Adrenal gland (tissue), 12 donors: Measurements from ENCODE around the gene TIGD2. TPM values are rescaled to one million over a fixed set of nuclear protein-coding genes. Genes with fewer than 3 reads are reported as not detected.

Source experiments
- DNase-seq, 7 donors: peaks; one replicate each; pipeline ENCODE4 v3.0.0-alpha.2; 2019 to 2020
- H3K27ac ChIP-seq, 5 donors: fragments of 200-600 bp; sonication (generic) in 4 of 5; 1 replicate in 3 of 5; 2 replicates in 2 of 5; pipeline versions ENCODE4 v1.5.1 to v1.8.0; 2016 to 2020; ENCODE audit warnings: mild to moderate bottlenecking in 1 of 5
- H3K27me3 ChIP-seq: fragments of 200-600 bp; 2 replicates; pipeline ENCODE4 v1.8.0; 2021
- H3K36me3 ChIP-seq, 2 donors: fragments of 200-600 bp; replicated peaks in 1 of 2; 1 replicate in 1 of 2; 2 replicates in 1 of 2; pipeline versions ENCODE4 v1.5.1 to v1.8.0; 2018 to 2022
- H3K4me1 ChIP-seq, 2 donors: fragments of 200-600 bp; replicated peaks in 1 of 2; 1 replicate in 1 of 2; 2 replicates in 1 of 2; pipeline versions ENCODE4 v1.5.1 to v1.8.0; 2018 to 2021
- H3K4me3 ChIP-seq, 4 donors: fragments of 200-600 bp; sonication (generic) in 3 of 4; one replicate each; pipeline ENCODE4 v1.5.1; 2016 to 2018
- H3K9me3 ChIP-seq, 3 donors: fragments of 200-600 bp; sonication (generic) in 1 of 3; replicated peaks in 1 of 3; 1 replicate in 2 of 3; 2 replicates in 1 of 3; pipeline versions ENCODE4 v1.5.1 to v1.8.0; 2016 to 2021
- POLR2A ChIP-seq, 2 donors: fragments of 450-650 bp; IDR thresholded peaks; one replicate each; pipeline ENCODE4 v1.6.1; 2017; ENCODE audit warnings: antibody characterized with exemption in 2 of 2, mild to moderate bottlenecking in 2 of 2, moderate library complexity in 1 of 2
- WGBS, 4 donors: extraction: QIAGEN DNeasy Blood & Tissue Kit in 2 of 4; methylation state at CpG; one replicate each; pipeline versions ENCODE4 v1.1.5 to v1.1.7; 2013 to 2017; 5-methylcytosine and 5-hydroxymethylcytosine counted together
- intact Hi-C, 2 donors: fragments of 100-400 bp; cut with DNase I; formaldehyde crosslinking; loops; one replicate each; pipeline versions ENCODE4 v1.14.1 to v1.15.0; 2022 to 2023
- polyA plus RNA-seq, 3 donors: library from polyadenylated mRNA; stranded (reverse); fragments of 200-250 nt in 2 of 3; fragments of 350-450 nt in 1 of 3; fragmentation: Illumina TruSeq in 1 of 3; extraction: RNeasy Lipid Tissue Mini Kit (QIAGEN cat#74804) in 1 of 3; gene quantifications; one replicate each; pipeline ENCODE4 v1.2.3, GENCODE V29; 2013 to 2014
- total RNA-seq, 9 donors: library from RNA; depleted of rRNA in 4 of 9; stranded (reverse); fragments of >200 nt in 4 of 9; fragments of 120-200 nt in 1 of 9; fragmentation: NEBNext Ultra II Directional in 1 of 9; extraction: Animal tissue kit (Norgen Biotek cat#: 25700) in 1 of 9; gene quantifications; one replicate each; pipeline versions ENCODE4 v1.1.0 to v1.2.4, GENCODE V29; 2013 to 2023
- TF ChIP-seq, protein P1 (sequence below), 6 experiments: fragments of 450-650 bp in 4 of 6; fragments of 200-600 bp in 2 of 6; sonication (generic) in 1 of 6; IDR thresholded peaks; 1 replicate in 5 of 6; 2 replicates in 1 of 6; pipeline versions ENCODE4 v1.5.1 to v1.8.0; 2016 to 2021; ENCODE audit warnings: antibody characterized with exemption in 6 of 6, mild to moderate bottlenecking in 2 of 6, moderate library complexity in 1 of 6
- donor health status: healthy with polysubstance abuse.
- donor health status: Bipolar disorder and iron deficiency.
- donor health status: DM: yes; HTN: yes; CAD: no.
- donor health status: DM: no; HTN: no; CAD: no.
- donor health status: DM: no; HTN: no; CAD: no.
- donor health status: DM: yes; HTN: yes; CAD: no.

TIGD2 gene
- total and polyA plus RNA-seq, 12 donors, result 1.4 to 8.8 (median 4.2) TPM

DNA sequence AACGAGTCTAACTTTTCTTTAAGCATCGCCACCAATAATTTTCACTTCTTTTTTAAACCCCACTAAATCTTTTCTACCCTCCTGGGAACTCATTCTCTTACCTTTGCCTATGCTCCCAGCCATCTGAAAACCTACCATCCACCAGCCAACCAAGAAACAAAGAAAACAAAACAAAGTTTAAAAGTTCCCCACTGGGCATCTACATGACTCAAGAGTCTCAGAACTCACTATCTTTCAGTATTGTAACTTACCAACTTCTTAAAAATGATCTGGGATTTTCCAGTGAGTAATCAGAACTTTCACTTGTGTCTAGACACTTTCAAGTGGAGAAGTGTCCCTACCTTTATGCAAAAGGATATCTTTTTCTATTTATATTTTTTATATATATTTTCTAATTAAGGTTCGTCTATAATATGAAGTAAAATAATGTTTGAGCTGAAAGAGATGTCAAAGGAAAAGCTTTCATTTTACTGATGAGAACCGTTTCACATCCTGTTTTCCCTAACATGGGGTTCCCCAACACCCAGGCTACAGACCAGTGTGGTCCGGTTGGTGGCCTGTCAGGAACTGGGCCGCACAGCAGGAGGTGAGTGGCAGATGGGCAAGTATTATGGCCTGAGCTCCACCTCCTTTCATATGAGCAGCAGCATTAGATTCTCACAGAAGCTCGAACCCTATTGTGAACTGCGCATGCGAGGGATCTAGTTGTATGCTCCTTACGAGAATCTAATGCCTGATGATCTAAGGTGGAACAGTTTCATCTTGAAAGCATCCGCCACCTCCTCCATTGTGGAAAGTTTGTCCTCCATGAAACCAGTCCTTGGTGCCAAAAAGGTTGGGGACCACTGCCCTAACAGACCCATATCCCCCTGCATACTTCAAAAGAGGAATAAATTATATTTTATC lies 9.8 kb upstream of the TIGD2 start:
- 81 to 87% (median 84%) methylated on average over 11 of the region's 11 CpGs for WGBS, 4 donors
- H3K27me3 ChIP-seq, result no peaks in the 10 kb centered on the region
- TF ChIP-seq POLR2A (IDR thresholded peaks at IDR 0.05), result no peak
- TF ChIP-seq, protein P1, sequence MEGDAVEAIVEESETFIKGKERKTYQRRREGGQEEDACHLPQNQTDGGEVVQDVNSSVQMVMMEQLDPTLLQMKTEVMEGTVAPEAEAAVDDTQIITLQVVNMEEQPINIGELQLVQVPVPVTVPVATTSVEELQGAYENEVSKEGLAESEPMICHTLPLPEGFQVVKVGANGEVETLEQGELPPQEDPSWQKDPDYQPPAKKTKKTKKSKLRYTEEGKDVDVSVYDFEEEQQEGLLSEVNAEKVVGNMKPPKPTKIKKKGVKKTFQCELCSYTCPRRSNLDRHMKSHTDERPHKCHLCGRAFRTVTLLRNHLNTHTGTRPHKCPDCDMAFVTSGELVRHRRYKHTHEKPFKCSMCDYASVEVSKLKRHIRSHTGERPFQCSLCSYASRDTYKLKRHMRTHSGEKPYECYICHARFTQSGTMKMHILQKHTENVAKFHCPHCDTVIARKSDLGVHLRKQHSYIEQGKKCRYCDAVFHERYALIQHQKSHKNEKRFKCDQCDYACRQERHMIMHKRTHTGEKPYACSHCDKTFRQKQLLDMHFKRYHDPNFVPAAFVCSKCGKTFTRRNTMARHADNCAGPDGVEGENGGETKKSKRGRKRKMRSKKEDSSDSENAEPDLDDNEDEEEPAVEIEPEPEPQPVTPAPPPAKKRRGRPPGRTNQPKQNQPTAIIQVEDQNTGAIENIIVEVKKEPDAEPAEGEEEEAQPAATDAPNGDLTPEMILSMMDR (IDR thresholded peaks at IDR 0.05), result no peak
- H3K36me3 ChIP-seq, result no peaks in the 10 kb centered on the region
- no peaks in the 10 kb centered on the region for H3K4me1 ChIP-seq
- no peak overlapping the region for H3K4me3 ChIP-seq
- no peak overlapping the region for H3K27ac ChIP-seq
- no peak for DNase-seq
- no peaks in the 10 kb centered on the region for H3K9me3 ChIP-seq
- intact Hi-C loops, result no loop called here

DNA sequence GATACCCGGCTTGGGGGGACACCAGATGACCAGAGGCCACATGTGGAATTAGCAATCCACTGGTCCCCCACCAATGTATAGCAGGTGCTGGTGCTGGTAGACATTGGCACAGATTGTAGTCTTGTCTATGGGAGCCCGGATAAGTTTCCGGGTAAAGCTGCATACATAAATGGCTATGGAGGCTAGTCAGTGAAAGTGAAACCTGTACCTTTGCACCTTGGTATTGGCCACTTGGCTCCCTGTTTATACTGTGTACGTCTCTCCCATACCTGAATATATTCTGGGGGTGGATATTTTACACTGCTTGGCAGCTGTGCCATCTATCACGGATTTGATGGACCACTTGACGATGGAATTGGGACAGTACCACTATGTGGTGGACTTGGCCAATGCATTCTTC lies 5.6 kb upstream of the TIGD2 start:
- Histone ChIP-seq H3K27ac (no peak overlapping the region), H3K36me3 (no peaks in the 10 kb centered on the region), H3K9me3 (no peaks in the 10 kb centered on the region), H3K4me1 (peaks cover 3 to 7% of the 10 kb centered on the region in 2 donors), H3K4me3 (no peak overlapping the region), H3K27me3 (no peaks in the 10 kb centered on the region)
- TF ChIP-seq, protein P1 (IDR thresholded peaks at IDR 0.05), result no peak
- TF ChIP-seq POLR2A (IDR thresholded peaks at IDR 0.05), result no peak
- no peak for DNase-seq
- 86 to 93% (median 89%) methylated on average over 4 to 6 of the region's 6 CpGs for WGBS, 4 donors
- intact Hi-C loops, result no loop called here

DNA sequence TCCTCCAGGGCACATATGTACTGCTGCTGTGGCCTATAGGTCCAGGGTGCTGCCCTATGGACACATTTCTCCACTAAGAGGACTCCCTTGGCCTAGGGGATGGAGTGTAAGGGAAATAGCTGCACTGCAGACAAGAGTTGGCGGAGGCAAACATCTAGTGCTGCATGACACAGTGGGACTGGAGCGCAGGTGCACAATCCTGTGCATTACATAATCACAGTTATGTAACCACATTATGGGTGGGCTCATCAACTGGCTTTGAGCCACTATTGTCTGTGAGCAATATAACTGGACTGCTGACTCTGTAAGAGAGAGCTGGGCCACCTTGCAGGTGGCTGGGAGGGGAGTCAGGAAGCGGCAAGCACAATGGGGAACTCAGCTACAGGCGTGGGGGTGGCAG lies 3.2 kb upstream of the TIGD2 start:
- intact Hi-C loops, result no loop called here

DNA sequence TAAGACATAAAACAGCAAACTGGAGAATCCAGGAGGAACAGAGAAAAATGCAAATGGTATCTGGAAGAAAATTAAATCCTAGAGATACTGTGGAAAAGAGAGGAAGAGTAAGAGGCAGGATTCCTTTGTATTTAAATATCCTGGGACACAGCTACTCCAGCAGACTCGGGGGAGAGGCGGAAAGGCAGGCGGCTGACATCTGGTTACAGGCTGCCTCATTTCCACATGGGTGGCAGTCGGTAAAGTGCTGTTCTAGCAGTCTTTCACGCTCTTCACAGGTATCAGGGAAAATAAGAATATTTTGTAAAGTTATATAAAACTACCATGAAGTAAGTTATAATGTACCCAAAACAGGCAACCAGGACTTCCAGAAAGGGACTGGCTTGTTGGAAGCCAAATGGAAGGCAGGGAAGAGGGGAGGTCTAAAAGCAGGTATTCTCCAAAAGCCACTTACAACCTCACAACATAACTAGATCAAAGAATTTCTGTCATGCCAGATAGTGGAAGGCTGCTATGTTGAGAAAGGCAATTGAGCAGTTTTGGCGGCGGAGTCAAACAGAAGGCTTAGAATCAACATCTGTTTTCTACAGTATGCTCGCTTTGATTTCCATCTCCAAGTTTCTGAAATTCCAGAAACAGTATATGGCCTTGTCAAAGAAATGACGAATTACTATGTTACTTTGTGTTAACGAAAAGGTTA lies 1.3 kb upstream of the TIGD2 start:
- intact Hi-C loops, result no loop called here
- WGBS, 4 donors, result 32 to 43% (median 38%) methylated on average over 10 of the region's 10 CpGs
- TF ChIP-seq, protein P1 (IDR thresholded peaks at IDR 0.05), result no peak
- no peak for TF ChIP-seq POLR2A (IDR thresholded peaks at IDR 0.05)
- H3K4me1 ChIP-seq, result peaks cover 7 to 11% of the 10 kb centered on the region in 2 donors
- no peak overlapping the region for H3K27ac ChIP-seq
- H3K4me3 ChIP-seq, result peak overlapping the region in 1 of 4 donors; percentile 73
- no peak for DNase-seq
- no peaks in the 10 kb centered on the region for H3K27me3 ChIP-seq
- no peaks in the 10 kb centered on the region for H3K36me3 ChIP-seq
- no peaks in the 10 kb centered on the region for H3K9me3 ChIP-seq

More for the DNA sequence above, 3.2 kb upstream of the TIGD2 start:
- DNase-seq, result no peak
- H3K4me3 ChIP-seq, result no peak overlapping the region
- 95 to 100% (median 97%) methylated on average over 4 of the region's 4 CpGs for WGBS, 4 donors
- H3K9me3 ChIP-seq, result no peaks in the 10 kb centered on the region
- no peaks in the 10 kb centered on the region for H3K27me3 ChIP-seq
- H3K36me3 ChIP-seq, result no peaks in the 10 kb centered on the region
- no peak for TF ChIP-seq POLR2A (IDR thresholded peaks at IDR 0.05)
- TF ChIP-seq, protein P1 (IDR thresholded peaks at IDR 0.05), result no peak
- H3K27ac ChIP-seq, result no peak overlapping the region
- peaks cover 7 to 11% of the 10 kb centered on the region in 2 donors for H3K4me1 ChIP-seq
